ENCODE measurements around the gene DCAF16.

The DCAF16 gene

DNA sequence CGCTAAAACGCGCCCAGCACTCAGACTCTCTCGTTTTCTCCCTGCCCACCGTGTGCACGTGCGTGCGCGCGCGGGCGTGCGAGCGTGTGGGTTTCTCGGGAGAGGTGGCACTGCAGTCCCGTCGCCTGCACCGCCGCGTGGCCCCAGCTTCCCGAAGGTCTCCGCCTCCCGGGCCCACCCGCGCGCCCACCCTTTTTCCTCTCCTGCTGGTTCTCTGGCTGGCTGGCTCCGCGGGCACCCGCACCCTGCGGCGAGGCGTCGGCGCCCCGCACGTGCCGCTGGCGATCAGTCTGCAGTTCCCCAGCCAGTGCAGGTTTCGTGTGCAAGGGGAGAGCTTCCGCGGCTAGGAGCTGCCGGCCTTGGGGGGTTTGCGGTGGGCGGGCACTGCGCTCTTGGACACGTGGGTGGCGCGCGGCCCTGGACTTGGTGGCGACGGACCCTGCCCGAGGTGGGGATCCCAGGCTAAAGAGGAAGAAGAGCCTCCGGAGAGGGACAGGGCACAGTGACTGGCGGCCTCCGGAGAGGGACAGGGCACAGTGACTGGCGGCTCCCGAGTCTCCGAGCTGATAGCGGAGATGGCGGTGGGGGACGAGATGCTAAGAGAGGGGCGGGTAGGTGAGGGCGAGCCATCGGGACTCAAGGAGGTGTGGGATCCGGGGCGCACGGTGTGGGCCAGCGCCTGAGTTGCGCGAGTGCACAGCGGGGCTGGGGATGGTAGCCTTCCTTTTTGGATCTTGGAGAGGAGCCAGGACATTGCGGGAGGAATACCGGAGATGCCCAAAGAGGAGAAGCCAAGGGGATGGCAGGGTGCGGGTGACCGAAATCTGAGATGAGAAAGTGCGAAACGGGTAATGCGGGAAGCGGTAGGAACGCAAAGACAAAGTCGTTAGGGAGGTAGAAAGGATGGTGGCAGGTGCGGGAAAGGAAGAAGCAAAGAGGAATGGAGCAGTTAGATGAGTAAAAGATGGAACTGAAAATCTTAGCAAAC lies 29.0 kb downstream of the DCAF16 start, which contains the start of gene FAM184B:
TSS of gene FAM184B (minus strand) at position 322 of the 988 bp plus-strand sequence. CDS start 322 bp downstream, outside the sequence.
- no peak for DNase-seq (ENCODE audit: low read depth)

DNA sequence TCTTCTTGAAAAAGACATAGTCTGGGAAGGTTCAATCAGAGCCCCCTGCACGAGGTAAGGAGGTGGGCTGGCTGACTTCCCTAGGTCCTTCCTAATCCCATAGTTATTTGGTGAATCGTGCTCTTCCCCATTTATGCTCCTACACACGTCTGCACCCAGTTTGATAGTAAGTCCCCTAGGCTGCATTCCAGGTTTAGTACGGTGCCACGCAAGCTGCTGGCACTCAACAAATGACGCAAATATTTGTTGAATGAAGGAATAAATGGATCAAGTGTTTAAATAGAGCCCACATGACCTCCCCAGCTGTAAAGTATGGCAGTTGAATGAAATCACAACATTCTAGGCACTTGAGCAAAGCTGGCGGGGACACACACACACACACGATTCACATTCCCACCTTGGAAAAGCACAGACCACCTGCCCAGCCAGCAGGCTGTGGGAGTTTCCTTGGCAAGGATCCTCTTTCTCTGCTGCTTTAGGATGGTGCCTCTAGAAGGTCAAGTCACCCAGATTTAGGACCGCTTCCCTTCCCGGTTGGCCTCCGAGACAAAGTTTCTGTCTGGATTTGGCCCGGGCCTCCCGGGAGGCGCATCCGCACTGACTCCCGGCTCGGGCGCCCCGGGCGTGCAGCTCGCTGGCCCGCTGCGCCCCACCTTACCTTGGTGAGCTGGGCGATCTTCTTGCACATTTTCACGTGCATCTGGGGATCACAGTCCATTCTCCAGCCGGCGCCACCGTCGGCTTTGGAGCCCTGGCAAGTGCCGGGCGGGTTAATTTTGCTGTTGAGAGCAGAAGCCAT lies 29.9 kb downstream of the DCAF16 start:
- DNase-seq (ENCODE audit: low read depth): no peak

DNA sequence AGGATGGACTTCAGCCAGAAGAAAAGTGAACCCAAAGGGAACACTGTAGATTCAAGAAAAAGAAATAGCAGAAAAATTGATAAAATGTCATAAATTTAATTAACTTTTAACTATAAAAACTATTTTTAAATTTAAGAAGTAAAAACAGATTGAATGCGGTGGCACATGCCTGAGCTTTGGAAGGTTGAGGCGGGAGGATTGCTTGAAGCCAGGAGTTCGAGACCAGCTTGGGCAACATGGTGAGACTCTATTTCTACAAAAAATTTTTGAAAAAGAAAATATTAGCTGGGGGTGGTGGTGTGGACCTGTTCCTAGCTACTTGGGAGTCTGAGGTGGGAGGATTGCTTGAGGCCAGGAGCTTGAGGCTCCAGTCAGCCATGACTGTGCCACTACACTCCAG lies 32.1 kb downstream of the DCAF16 start:
- no peak for DNase-seq (ENCODE audit: low read depth)

DNA sequence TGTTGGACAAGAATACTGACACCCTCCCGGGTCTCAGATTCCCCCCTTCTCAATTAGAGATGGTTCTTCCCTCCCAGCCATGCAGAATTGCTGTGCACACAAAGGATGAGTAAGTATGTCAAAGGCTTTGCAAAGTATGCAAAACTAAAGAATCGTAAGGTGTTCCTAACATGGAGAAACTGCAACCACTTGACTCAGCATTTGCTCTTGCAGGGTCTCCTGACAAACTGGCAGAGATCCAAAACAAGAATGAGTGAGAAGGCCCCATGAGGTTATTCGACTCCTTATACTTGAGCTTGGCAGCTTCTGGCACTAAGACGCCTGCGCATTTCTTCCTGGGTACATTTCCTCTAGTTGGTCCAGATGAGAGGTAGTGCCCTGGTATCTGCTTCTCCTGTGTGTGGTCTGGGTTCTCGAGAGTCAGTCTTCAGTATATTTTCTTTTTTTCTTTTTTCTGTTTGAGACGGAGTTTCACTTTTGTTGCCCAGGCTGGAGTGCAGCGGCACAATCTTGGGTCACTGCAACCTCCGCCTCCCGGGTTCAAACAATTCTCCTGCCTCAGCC lies 37.3 kb downstream of the DCAF16 start:
- no peak for DNase-seq (ENCODE audit: low read depth)

DNA sequence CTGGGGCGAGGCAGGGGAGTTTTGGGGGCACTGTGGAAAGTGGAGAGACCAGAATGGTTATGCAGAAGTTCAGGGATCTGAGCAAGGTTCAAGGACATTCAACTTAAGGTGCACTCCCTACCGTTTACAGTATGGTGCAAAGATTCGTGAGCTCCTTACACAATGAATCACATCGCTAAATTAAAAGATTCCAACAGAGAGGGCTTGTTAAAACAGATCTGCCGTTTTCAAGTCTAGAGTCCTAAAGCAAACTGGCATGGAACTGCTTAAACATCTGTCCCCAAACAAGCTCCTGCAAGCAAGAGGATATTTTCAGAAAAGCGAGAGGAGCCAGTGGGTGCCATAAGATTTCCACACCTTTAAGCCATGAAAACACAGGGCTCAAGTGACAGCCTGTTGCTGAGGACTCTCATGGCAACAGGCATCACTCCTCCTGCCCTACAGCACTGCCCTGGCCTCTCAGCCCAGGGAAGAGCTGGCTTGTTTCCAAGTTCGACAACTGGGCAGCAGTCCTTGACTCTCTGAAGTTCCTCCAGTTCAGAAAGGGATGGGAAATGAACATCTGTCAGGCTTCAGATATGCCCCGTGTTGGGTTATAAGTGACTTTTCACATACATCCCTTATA lies 39.2 kb downstream of the DCAF16 start:
- DNase-seq (ENCODE audit: low read depth): no peak

DNA sequence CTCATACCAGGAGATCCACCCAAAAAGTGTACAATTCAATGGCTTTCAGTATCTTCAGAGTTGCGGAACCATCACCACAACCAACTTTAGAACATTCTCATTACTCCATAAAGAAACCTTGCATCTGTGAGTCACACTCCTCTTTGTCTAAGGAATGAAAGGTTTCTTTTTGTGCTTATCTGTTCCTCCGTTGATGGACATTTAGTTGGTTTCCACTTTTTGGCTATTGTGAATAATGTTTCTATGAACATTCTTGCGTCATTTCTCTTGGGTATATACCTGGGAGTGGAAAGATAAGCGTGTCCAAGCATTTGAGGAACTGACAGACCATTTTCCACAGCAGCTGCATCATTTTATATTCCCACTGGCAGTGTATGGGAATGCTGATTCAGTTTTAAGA lies 39.7 kb downstream of the DCAF16 start:
- no peak for DNase-seq (ENCODE audit: low read depth)

DNA sequence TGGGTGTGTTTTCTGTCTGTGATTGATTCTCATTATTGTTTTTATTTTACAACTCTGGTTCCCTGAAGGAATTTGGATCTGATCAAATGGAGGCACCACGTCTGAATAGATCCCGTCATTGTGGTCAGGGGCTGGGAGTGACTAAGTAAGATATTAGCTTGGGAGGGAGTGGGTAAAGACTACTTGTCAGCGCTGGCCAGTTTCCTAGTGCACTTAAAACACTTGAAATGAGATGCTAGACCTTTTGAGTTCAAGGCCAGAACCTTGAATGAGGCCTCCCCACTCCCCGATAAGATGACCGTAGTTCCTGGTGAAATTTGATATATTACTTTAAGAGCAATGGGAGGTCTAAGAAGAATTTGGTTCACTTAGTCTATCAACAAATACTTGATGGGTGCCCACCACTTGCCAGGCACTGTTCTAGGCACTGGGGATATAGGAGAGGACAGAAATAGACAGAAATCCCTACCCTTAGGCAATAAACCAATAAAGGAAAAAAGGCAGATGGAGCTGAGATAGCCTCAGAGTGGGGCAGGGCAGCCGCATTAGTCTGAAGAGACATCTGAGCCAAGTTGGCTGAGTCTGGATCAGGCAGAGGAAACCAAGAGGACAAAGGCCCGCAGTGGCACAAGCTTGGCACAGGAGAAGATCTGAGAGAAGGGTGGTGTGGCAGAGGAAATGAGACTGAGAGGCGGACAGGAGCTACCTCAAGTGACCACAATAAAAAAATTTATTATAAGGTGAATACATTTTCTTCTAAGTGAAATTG lies 41.0 kb downstream of the DCAF16 start:
- no peak for DNase-seq (ENCODE audit: low read depth)

DNA sequence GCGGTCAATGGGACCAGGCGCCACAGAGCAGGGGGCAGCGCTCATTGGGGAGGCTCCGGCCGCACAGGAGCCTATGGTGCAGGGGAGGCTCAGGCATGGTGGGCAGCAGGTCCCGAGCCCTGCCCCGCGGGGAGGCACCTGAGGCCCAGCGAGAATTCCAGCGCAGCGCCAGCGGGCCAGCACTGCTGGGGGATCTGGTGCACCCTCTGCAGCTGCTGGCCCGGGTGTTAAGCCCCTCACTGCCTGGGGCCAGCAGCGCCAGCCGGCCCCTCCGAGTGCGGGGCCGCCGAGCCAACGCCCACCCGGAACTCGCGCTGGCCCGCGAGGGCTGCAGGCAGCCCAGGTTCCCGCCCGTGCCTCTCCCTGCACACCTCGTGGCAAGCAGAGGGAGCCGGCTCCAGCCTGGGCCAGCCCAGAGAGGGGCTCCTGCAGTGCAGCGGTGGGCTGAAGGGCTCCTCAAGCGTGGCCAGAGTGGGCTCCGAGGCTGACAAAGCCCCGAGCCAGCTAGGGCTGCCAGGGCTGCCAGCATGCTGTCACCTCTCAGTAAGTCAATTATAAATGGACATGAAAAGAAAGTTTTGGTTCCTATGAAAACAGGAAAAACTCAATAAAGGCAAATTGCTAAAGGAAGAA lies 43.6 kb downstream of the DCAF16 start:
- no peak for DNase-seq (ENCODE audit: low read depth)

DNA sequence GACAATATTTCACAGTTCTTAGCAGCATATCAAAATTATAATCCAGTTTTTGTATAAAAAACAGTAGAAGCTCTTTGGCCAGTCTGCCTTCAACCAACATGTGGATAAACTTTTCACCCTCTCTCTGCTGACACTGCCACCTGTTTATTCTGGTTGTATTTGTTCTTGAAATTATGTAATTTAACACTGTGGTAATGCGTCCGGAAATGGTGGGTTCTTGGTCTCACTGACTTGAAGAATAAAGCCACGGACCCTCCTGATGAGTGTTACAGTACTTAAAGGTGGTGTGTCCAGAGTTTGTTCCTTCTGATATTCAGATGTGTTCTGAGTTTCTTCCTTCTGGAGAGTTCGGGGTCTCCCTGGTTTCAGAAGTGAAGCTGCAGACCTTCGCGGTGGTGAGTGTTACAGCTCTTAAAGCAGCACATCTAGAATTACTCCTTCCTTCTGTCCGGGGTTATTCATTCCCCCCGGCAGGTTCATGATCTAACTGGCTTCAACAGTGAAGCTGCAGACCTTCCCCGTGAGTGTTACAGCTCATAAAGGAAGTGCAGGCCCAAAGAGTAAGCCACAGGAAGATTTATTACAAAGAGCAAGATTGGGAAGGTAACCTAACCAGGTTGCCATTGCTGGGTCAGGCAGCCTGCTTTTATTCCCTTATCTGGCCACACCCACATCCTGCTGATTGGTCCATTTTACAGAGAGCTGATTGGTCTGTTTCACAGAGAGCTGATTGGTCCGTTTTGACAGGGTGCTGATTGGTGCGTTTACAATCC lies 44.9 kb downstream of the DCAF16 start:
- DNase-seq (ENCODE audit: low read depth): no peak

DNA sequence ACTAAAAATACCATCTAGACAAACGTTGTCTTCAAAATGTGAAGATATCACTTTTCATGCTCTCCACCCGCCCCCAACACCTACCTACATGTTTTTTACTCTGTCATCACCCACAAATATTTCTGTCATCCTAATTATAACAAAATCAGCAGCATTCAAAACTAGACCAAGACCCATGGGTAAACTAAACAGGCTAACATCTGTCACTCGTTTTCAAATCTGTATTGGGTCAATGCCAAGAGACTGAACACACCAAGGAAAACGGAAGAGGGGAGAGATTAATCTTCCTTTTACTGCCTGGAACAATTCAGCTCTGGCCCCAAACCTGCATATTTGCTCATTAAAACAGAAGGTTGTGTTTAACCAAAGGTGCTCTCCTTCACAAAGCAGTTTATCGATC lies 46.6 kb downstream of the DCAF16 start:
- no peak for DNase-seq (ENCODE audit: low read depth)

DNA sequence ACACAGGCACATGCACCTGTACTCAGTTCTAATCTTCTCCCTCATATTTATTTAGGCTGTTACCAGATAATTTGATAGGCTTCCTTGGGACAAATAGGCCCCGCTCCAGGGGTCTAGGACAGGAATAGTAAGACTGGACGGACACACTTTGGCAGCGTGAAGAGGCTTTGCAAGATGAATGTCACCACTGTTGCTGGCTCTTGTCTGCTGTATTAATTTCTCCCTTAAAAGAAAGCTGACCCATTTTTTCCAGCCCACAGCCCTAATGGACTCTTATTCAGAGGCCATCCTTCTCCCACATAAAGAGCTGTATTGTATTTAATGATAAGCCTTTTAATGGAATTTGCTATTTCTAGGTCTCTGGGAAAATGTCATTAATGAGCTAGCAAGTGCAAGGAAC lies 47.1 kb downstream of the DCAF16 start:
- DNase-seq (ENCODE audit: low read depth): no peak

DNA sequence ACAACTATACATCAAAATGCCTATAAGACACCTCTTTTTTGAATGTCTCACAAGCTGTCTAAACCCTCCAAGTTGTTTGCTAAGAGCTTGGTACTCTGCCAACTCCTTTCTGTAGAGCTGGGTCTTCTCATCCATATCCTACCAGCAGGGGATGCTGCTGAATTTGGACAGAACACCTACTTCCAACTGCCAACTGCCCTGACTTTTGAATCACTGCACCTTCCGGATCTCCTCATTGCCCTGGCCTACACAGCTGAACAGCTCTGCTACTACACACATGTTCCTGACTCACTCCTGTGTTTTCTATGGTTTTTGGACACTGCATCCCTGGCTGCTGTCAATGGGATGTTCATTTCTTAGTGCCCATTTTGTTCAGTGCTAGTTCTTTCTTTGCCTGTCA lies 47.8 kb downstream of the DCAF16 start:
- no peak for DNase-seq (ENCODE audit: low read depth)

DNA sequence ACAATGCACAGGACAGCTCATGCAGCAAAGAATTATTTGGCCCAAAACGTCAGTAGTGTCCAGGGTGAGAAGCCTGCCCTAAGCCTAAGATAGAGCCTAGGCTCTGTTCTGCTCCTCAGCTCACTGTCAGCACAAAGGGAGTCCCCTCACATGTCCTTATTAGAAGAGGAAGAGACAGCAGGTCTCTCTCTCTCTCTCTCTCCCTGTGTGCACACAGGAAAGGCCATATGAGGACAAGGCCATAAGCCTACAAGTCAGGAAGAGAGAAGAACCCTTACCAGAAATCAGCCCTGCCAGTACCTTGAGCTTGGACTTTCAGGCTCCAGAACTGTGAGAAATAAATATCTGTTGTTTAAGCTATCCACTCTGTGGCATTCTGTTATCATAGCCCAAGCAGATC lies 49.5 kb downstream of the DCAF16 start:
- DNase-seq (ENCODE audit: low read depth): no peak

DNA sequence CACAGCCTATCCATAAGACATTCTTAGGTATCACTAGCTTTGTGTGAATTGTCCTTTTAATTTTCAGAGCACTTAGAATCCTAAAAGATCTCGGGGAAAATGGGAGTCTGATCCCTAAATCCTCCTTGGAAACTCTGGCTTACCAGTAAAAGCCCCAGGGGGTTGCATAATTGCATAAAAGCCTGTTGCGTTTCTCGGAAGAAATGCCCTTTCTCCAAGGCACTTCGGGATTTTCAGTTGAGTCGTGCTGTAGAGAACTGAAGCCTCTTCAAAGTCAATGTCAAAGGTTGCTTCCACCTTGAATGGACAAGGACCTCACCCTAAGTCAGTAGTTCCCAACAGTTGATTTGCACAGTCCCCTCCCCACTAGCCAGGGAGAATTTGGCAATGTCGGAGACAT lies 49.9 kb downstream of the DCAF16 start:
- no peak for DNase-seq (ENCODE audit: low read depth)

DNA sequence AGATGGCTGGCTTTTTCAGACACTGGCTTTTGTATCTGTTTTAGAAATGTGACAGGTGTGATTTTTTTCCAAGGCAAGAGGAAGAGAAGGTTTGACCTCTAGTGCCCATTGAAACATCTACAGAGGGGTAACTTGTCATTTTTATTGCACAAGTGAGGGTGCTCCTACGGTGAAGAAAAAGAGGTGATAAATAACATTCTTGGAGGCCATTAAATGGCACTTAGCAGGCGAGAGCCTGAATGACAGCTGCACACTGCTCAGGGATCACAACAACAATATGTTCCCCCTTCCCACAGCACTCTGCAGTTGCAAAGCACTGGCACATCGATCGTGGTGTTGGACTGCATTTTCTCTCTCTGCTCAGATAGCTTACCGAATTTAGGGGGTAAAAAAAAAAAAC lies 52.1 kb downstream of the DCAF16 start:
- no peak for DNase-seq (ENCODE audit: low read depth)

DNA sequence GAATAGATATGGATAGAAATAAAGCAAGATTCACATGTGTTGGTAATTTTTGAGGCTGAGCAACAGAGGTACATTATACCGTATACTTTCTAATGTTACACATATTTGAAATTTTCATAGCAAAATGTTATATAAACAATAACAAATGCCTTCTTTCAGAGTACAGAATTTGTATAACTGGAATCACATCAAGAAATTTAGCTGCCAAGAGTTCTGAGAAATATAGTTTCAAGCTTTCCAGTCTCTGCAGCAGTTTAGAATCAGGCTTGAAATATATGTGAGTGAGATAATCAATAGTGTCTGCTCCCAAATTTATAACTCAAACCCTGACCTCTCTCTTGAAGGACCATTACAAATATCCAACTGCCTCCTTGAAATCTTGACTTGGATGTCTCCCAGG lies 52.9 kb downstream of the DCAF16 start:
- no peak for DNase-seq (ENCODE audit: low read depth)

DNA sequence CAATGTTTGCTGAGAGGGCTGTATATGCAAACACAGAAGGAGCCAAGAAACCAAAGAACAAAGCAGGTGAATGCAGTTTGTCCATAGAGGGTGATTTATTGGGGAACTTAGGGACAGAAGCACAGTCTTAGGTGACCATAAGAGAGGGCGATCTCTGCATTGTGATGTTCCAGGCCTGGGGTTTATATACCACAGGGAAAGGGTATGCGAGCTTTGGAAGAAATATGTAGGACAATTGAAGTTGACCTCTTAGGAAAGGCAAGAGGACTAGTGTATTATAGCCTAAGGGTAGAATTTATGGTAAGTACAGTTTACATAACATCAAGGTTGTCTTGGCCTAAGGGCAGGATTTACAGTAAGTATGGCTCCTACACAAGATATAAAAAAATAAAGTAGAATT lies 56.9 kb downstream of the DCAF16 start:
- no peak for DNase-seq (ENCODE audit: low read depth)
